WI38 (cell line): ENCODE data around the gene SLC24A3.

Experiments
- H3K4me3 ChIP-seq: 2 replicates; pipeline ENCODE4 v1.5.1; 2011; ENCODE audit warnings: low read depth, mild to moderate bottlenecking, control low read depth, low read length
- CTCF ChIP-seq: IDR thresholded peaks from 2 replicates; pipeline ENCODE4 v1.5.1; 2012; ENCODE audit warnings: low read depth, mild to moderate bottlenecking, control low read depth, low read length

Gene SLC24A3

DNA sequence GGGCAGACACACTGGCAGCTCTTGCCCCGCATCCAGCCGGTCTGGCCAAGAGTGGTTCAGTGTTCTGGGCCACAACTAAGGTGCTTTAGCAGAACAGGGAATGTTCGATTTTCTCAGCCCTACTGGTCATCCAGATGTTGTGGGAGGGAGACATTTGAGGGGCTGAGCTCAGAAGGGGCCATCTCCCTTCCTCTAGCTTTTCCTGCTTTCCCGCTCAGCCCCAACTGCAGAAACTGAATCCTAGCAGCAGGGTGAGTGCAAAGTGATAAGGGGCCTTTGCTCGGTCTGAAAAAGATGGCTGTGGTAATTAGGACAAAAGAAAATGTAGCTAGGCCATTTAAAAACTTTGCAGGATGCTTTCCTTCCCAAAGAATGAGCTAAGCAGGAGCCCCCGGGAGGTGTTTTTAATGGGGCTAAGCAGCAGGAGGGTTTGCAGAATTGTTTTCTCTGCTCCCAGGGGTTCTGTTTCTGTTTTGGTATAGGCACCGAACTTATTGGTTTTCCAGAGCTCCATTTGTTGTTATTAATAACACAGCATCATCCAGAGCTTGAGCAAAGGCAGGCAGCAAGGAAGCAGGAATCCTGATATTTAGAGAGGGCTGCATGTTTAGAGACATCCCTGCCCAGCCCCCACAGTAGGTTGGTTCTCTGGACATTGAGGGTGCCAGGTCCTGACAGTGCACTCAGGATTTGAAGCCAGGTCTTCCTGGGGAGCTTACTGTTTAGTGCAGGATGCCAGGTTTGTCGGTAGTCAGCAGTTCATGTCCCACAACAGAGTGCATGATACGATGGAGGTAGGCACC lies 210.9 kb downstream of the SLC24A3 start:
- H3K4me3 ChIP-seq: no peak overlapping the region

GRCh38 chr20:19423900-19424620 lies 211.6 kb downstream of the SLC24A3 start:
- no peak for TF ChIP-seq CTCF
- H3K4me3 ChIP-seq: no peak overlapping the region

More for the DNA sequence above, 210.9 kb downstream of the SLC24A3 start:
- TF ChIP-seq CTCF: no peak

DNA sequence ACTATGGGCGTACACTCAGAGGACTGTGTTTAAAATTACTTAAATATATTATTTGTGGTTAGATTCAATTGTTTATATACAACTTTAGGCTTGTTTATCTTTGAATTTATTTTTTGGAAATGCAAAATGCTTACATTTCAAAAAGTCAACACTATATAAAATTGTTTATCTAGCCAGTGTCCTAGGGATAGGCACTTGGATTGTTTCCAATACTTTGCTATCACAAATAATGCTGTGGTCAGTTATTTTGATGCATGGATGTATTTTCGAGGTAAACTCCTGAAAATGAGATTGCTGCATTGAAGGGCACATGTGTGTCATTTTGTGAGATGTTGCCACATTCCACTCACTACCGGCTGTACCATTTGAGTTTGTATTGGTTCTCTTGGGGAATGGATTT lies 213.9 kb downstream of the SLC24A3 start:
- TF ChIP-seq CTCF: no peak
- no peak overlapping the region for H3K4me3 ChIP-seq

DNA sequence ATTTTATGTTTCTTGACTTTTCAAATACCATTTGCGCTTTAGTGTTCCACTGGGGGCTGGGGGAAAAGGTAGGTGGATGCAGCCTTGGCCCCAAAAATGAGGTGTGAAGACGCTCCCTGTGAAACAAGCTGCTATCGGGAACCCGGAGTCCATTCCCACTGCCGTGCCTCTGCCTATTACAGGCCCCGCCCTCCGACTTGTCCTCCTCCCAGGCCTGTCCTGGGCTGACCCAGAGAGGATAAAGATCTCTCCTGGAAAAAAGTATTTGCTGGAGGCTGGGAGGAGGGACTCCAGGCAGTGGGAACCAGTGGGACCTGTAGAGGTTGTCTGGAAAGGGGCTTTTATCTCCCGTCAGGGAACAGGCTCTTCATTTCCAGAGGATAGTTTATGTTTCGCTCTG lies 215.0 kb downstream of the SLC24A3 start:
- no peak for TF ChIP-seq CTCF
- no peak overlapping the region for H3K4me3 ChIP-seq

DNA sequence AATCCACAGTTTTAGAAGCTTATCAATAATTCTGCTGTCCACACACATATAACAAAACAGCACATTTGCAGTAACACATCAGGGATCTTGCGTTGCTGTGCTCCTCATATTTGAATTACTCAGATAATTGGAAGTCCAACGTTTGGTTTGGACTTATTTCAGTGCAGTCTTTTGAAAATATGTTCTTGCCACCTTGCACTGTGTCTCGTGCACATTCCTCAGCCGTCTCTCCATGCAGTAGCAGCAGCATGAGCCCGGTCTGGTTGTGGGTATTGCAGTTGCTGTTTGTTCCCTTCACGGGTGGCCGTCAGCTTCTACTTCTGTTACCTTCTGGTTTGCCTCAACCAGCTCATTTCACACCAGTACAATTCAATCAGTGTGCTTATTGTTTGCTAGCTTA lies 215.5 kb downstream of the SLC24A3 start:
- TF ChIP-seq CTCF: no peak

GRCh38 chr20:19428324-19428723 lies 215.9 kb downstream of the SLC24A3 start:
- TF ChIP-seq CTCF: no peak
- no peak overlapping the region for H3K4me3 ChIP-seq

More for the DNA sequence above, 215.5 kb downstream of the SLC24A3 start:
- H3K4me3 ChIP-seq: no peak overlapping the region

GRCh38 chr20:19429538-19429937 lies 217.1 kb downstream of the SLC24A3 start:
- H3K4me3 ChIP-seq: no peak overlapping the region
- no peak for TF ChIP-seq CTCF
